T-cell (primary cell): ENCODE measurements around the gene NEGR1. TPM values are rescaled to one million over a fixed set of nuclear protein-coding genes. Genes with fewer than 3 reads are reported as not detected.

Experiments used
- ATAC-seq, 4 experiments: fragments of 200-7000 bp in 3 of 4; fragments of 150-1000 bp in 1 of 4; cut with Tn5 transposase; replicated peaks in 1 of 4; 1 replicate in 3 of 4; 2 replicates in 1 of 4; pipeline ENCODE4 v1.10.0; 2021; ENCODE audit warnings: moderate library complexity in 3 of 4, mild to moderate bottlenecking in 2 of 4, moderate number of reproducible peaks in 1 of 4
- CTCF ChIA-PET, 2 donors: fragments of 300-600 bp; sonication (Branson Sonifier 250); formaldehyde crosslinking; loops; one replicate each; lab custom pipeline; 2022; ENCODE audit warnings: antibody characterized with exemption in 2 of 2; lab: Charles Lee
- POLR2A ChIA-PET, 2 donors: fragments of 300-600 bp; sonication (Branson Sonifier 250); formaldehyde crosslinking; loops; one replicate each; lab custom pipeline; 2022; ENCODE audit warnings: antibody characterized with exemption in 2 of 2; lab: Charles Lee
- DNase-seq, 35 experiments: peaks; one replicate each; pipeline versions ENCODE4 v3.0.0 to v3.0.0-alpha.2; 2013 to 2023
- H3K27ac ChIP-seq: one replicate; pipeline ENCODE4 v1.5.1; 2013; ENCODE audit warnings: low read length
- H3K27me3 ChIP-seq, 2 experiments: replicated peaks in 1 of 2; 1 replicate in 1 of 2; 2 replicates in 1 of 2; pipeline versions ENCODE4 v1.6.1 to v1.7.0; 2013; ENCODE audit warnings: low read length in 1 of 2, mixed read lengths in 1 of 2; ENCODE audit not compliant: control insufficient read depth in 2 of 2, insufficient read depth in 2 of 2; ENCODE audit errors: extremely low read depth in 1 of 2
- H3K36me3 ChIP-seq, 2 donors: 1 replicate in 1 of 2; 2 replicates in 1 of 2; pipeline versions ENCODE4 v1.6.1 to v1.7.0; 2013; ENCODE audit warnings: low read length in 1 of 2; ENCODE audit not compliant: control insufficient read depth in 2 of 2, insufficient read depth in 1 of 2; ENCODE audit errors: extremely low read depth in 1 of 2
- H3K4me1 ChIP-seq, 2 experiments: 1 replicate in 1 of 2; 2 replicates in 1 of 2; pipeline versions ENCODE4 v1.6.1 to v1.7.0; 2013; ENCODE audit warnings: low read length in 2 of 2, mixed read lengths in 1 of 2; ENCODE audit not compliant: insufficient read depth in 2 of 2, control insufficient read depth in 1 of 2; ENCODE audit errors: extremely low read depth in 1 of 2
- H3K4me3 ChIP-seq, 2 donors: 1 replicate in 1 of 2; 2 replicates in 1 of 2; pipeline versions ENCODE4 v1.5.1 to v1.7.0; 2013; ENCODE audit warnings: mild to moderate bottlenecking in 2 of 2, low read length in 1 of 2, moderate library complexity in 1 of 2; ENCODE audit not compliant: control insufficient read depth in 1 of 2; ENCODE audit errors: extremely low read depth in 1 of 2
- H3K9me3 ChIP-seq: 2 replicates; pipeline ENCODE4 v1.7.0; 2013
- H3K27ac Mint-ChIP-seq, 2 donors: one replicate each; pipeline ENCODE4 v1.8.0; 2020 to 2021; ENCODE audit warnings: mild to moderate bottlenecking in 2 of 2, mixed read lengths in 2 of 2
- H3K27me3 Mint-ChIP-seq, 2 donors: one replicate each; pipeline ENCODE4 v1.8.0; 2021 to 2022; ENCODE audit warnings: mixed read lengths in 2 of 2
- H3K36me3 Mint-ChIP-seq: one replicate; pipeline ENCODE4 v1.8.0; 2021; ENCODE audit warnings: mixed read lengths
- H3K4me1 Mint-ChIP-seq, 3 donors: one replicate each; pipeline ENCODE4 v1.8.0; 2020 to 2022; ENCODE audit warnings: mixed read lengths in 3 of 3, mild to moderate bottlenecking in 1 of 3
- H3K4me3 Mint-ChIP-seq, 3 donors: one replicate each; pipeline ENCODE4 v1.8.0; 2020 to 2022; ENCODE audit warnings: mild to moderate bottlenecking in 3 of 3, mixed read lengths in 3 of 3, moderate library complexity in 3 of 3
- H3K9me3 Mint-ChIP-seq, 3 donors: one replicate each; pipeline ENCODE4 v1.8.0; 2020 to 2022; ENCODE audit warnings: mixed read lengths in 3 of 3
- whole genome bisulfite sequencing: methylation state at CpG from one replicate; pipeline ENCODE4 v1.1.5; 2013; ENCODE audit warnings: missing lambda C conversion rate; ENCODE audit not compliant: insufficient coverage; 5-methylcytosine and 5-hydroxymethylcytosine counted together
- total RNA-seq, 35 experiments: library from RNA in 6 of 35; stranded (reverse) in 6 of 35; fragments of 120-200 nt in 1 of 35; gene quantifications; one replicate each; pipeline versions ENCODE4 v1.2.1 to v1.2.4 and lab custom pipeline; 2013 to 2026

Gene NEGR1
- total RNA-seq, 5 donors from 2014 or later (not counting 1 experiment from before 2014, with no cell fraction given), result 0.05 to 0.26 (median 0.14) TPM; not detected in 1

- no peaks in the 10 kb centered on the region for H3K4me1 Mint-ChIP-seq
- H3K36me3 Mint-ChIP-seq, result no peaks in the 10 kb centered on the region
- H3K4me3 Mint-ChIP-seq, result no peak overlapping the region
- H3K4me3 ChIP-seq, result no peak overlapping the region
- no peak overlapping the region for H3K27ac ChIP-seq
- ATAC-seq (no peak), DNase-seq (no peak)
- no peaks in the 10 kb centered on the region for H3K9me3 ChIP-seq
- H3K27me3 ChIP-seq, result no peaks in the 10 kb centered on the region
- no peaks in the 10 kb centered on the region for H3K27me3 Mint-ChIP-seq
- ChIA-PET CTCF (no interaction called here), POLR2A (no interaction called here)
- WGBS, result no CpG with 5 or more reads among the region's 4 CpGs
- no peaks in the 10 kb centered on the region for H3K36me3 ChIP-seq
- H3K4me1 ChIP-seq, result no peaks in the 10 kb centered on the region
- no peaks in the 10 kb centered on the region for H3K9me3 Mint-ChIP-seq
- H3K27ac Mint-ChIP-seq, result no peak overlapping the region
Measured at GRCh38 chr1:72122099-72122880, 160.0 kb downstream of the NEGR1 start.

- CTCF ChIA-PET, result no interaction called here
- Histone ChIP-seq H3K9me3 (no peaks in the 10 kb centered on the region), H3K36me3 (no peaks in the 10 kb centered on the region), H3K27ac (no peak overlapping the region), H3K4me1 (no peaks in the 10 kb centered on the region), H3K4me3 (no peak overlapping the region), H3K27me3 (no peaks in the 10 kb centered on the region)
- H3K4me3 Mint-ChIP-seq, result no peak overlapping the region
- H3K27me3 Mint-ChIP-seq, result no peaks in the 10 kb centered on the region
- H3K36me3 Mint-ChIP-seq, result no peaks in the 10 kb centered on the region
- POLR2A ChIA-PET, result no interaction called here
- DNase-seq (no peak), ATAC-seq (no peak)
- H3K9me3 Mint-ChIP-seq, result peaks cover 0 to 3% (median 0%) of the 10 kb centered on the region in 3 donors
- H3K27ac Mint-ChIP-seq, result no peak overlapping the region
- no CpG with 5 or more reads among the region's 1 CpG for WGBS
- H3K4me1 Mint-ChIP-seq, result no peaks in the 10 kb centered on the region
Measured at GRCh38 chr1:72119491-72119890, 162.8 kb downstream of the NEGR1 start.

- no peaks in the 10 kb centered on the region for H3K4me1 ChIP-seq
- no peak for DNase-seq
- 67% methylated on average over 1 of the region's 2 CpGs for WGBS
- H3K9me3 Mint-ChIP-seq, result peaks cover 0 to 6% (median 0%) of the 10 kb centered on the region in 3 donors
- H3K27ac Mint-ChIP-seq, result no peak overlapping the region
- H3K27me3 Mint-ChIP-seq, result no peaks in the 10 kb centered on the region
- no peaks in the 10 kb centered on the region for H3K36me3 Mint-ChIP-seq
- H3K27me3 ChIP-seq, result no peaks in the 10 kb centered on the region
- no peak for ATAC-seq
- no peaks in the 10 kb centered on the region for H3K9me3 ChIP-seq
- no peak overlapping the region for H3K4me3 Mint-ChIP-seq
- H3K36me3 ChIP-seq, result no peaks in the 10 kb centered on the region
- no peak overlapping the region for H3K27ac ChIP-seq
- ChIA-PET POLR2A (no interaction called here), CTCF (no interaction called here)
- no peaks in the 10 kb centered on the region for H3K4me1 Mint-ChIP-seq
- no peak overlapping the region for H3K4me3 ChIP-seq
Measured at GRCh38 chr1:72117621-72118020, 164.7 kb downstream of the NEGR1 start.

- H3K4me3 ChIP-seq, result no peak overlapping the region
- Mint-ChIP-seq H3K4me3 (no peak overlapping the region), H3K27ac (no peak overlapping the region), H3K4me1 (no peaks in the 10 kb centered on the region), H3K27me3 (no peaks in the 10 kb centered on the region), H3K36me3 (no peaks in the 10 kb centered on the region), H3K9me3 (peaks cover 0 to 6% (median 2%) of the 10 kb centered on the region in 3 donors)
- WGBS, result 67% methylated on average over 1 of the region's 2 CpGs
- no peak overlapping the region for H3K27ac ChIP-seq
- ATAC-seq, result no peak
- DNase-seq, result no peak
- POLR2A ChIA-PET, result no interaction called here
- no peaks in the 10 kb centered on the region for H3K9me3 ChIP-seq
- H3K27me3 ChIP-seq, result no peaks in the 10 kb centered on the region
- CTCF ChIA-PET, result no interaction called here
- no peaks in the 10 kb centered on the region for H3K4me1 ChIP-seq
- no peaks in the 10 kb centered on the region for H3K36me3 ChIP-seq
Measured at GRCh38 chr1:72115290-72115689, 167.0 kb downstream of the NEGR1 start.

- no peaks in the 10 kb centered on the region for H3K27me3 Mint-ChIP-seq
- Histone ChIP-seq H3K27me3 (no peaks in the 10 kb centered on the region), H3K9me3 (no peaks in the 10 kb centered on the region), H3K4me3 (no peak overlapping the region), H3K4me1 (no peaks in the 10 kb centered on the region), H3K36me3 (no peaks in the 10 kb centered on the region), H3K27ac (no peak overlapping the region)
- no peak for ATAC-seq
- DNase-seq, result no peak
- ChIA-PET CTCF (no interaction called here), POLR2A (no interaction called here)
- H3K4me1 Mint-ChIP-seq, result no peaks in the 10 kb centered on the region
- no peaks in the 10 kb centered on the region for H3K36me3 Mint-ChIP-seq
- no peak overlapping the region for H3K27ac Mint-ChIP-seq
- WGBS, result no CpG with 5 or more reads among the region's 4 CpGs
- H3K9me3 Mint-ChIP-seq, result peaks cover 0 to 13% (median 2%) of the 10 kb centered on the region in 3 donors
- no peak overlapping the region for H3K4me3 Mint-ChIP-seq
Measured at GRCh38 chr1:72111662-72112061, 170.7 kb downstream of the NEGR1 start.

- Histone ChIP-seq H3K27me3 (no peaks in the 10 kb centered on the region), H3K4me1 (no peaks in the 10 kb centered on the region), H3K9me3 (no peaks in the 10 kb centered on the region), H3K4me3 (no peak overlapping the region), H3K27ac (no peak overlapping the region), H3K36me3 (no peaks in the 10 kb centered on the region)
- peaks cover 0 to 10% (median 4%) of the 10 kb centered on the region in 3 donors for H3K9me3 Mint-ChIP-seq
- DNase-seq (no peak), ATAC-seq (no peak)
- no CpG with 5 or more reads among the region's 2 CpGs for WGBS
- CTCF ChIA-PET, result interaction anchor here in 1 of 2 donors (0.7 kb wide), 1 partner anchor 43 kb away, joined by 7 read pairs; no protein-coding TSS in a partner anchor
- H3K36me3 Mint-ChIP-seq, result no peaks in the 10 kb centered on the region
- H3K4me1 Mint-ChIP-seq, result no peaks in the 10 kb centered on the region
- H3K27me3 Mint-ChIP-seq, result no peaks in the 10 kb centered on the region
- H3K27ac Mint-ChIP-seq, result no peak overlapping the region
- POLR2A ChIA-PET, result interaction anchor here in 1 of 2 donors (0.6 kb wide), 1 partner anchor 112 kb away, joined by 3 read pairs; no protein-coding TSS in a partner anchor
- no peak overlapping the region for H3K4me3 Mint-ChIP-seq
Measured at GRCh38 chr1:72109916-72110315, 172.4 kb downstream of the NEGR1 start.
